Ascending aorta (tissue), 2 donors: ENCODE data around the gene TTC9C. TPM values are rescaled to one million over a fixed set of nuclear protein-coding genes. Genes with fewer than 3 reads are reported as not detected.
A peak's percentile ranks its signal among the peaks of the same experiment; 100 is the strongest.
"Not testable (repeated sequence)": the region's sequence is repeated elsewhere in the genome, so short reads cannot be mapped to it uniquely, and the experiment has no call there.

Experiments used
- DNase-seq, 2 donors: peaks; one replicate each; pipeline ENCODE4 v3.0.0-alpha.2; 2019; ENCODE audit warnings: low spot score in 2 of 2
- H3K27ac ChIP-seq, 2 donors: fragments of 200-600 bp; sonication (generic); one replicate each; pipeline ENCODE4 v1.5.1; 2016 to 2017; ENCODE audit warnings: mild to moderate bottlenecking in 1 of 2
- H3K27me3 ChIP-seq: fragments of 200-600 bp; sonication (generic); one replicate; pipeline ENCODE4 v1.5.1; 2017
- H3K36me3 ChIP-seq, 2 donors: fragments of 200-600 bp; sonication (generic); one replicate each; pipeline ENCODE4 v1.5.1; 2016
- H3K4me1 ChIP-seq, 2 donors: fragments of 200-600 bp; sonication (generic); one replicate each; pipeline ENCODE4 v1.5.1; 2016 to 2017; ENCODE audit warnings: mild to moderate bottlenecking in 1 of 2
- H3K4me3 ChIP-seq, 2 donors: fragments of 200-600 bp; sonication (generic); one replicate each; pipeline ENCODE4 v1.5.1; 2016 to 2017; ENCODE audit warnings: mild to moderate bottlenecking in 1 of 2
- H3K9me3 ChIP-seq, 2 donors: fragments of 200-600 bp; sonication (generic); one replicate each; pipeline ENCODE4 v1.5.1; 2016
- intact Hi-C: fragments of 100-400 bp; cut with DNase I; formaldehyde crosslinking; loops from one replicate; pipeline ENCODE4 v1.15.1; 2023
- total RNA-seq: library from RNA; depleted of rRNA; stranded (reverse); fragments of >200 nt; gene quantifications from one replicate; pipeline ENCODE4 v1.1.0, GENCODE V29; 2016
- TF ChIP-seq, protein P1 (sequence below), 3 experiments: fragments of 200-600 bp in 2 of 3; fragments of 450-650 bp in 1 of 3; sonication (generic) in 2 of 3; IDR thresholded peaks; one replicate each; pipeline ENCODE4 v1.5.1; 2016 to 2019; ENCODE audit warnings: antibody characterized with exemption in 3 of 3, mild to moderate bottlenecking in 1 of 3, moderate library complexity in 1 of 3

The TTC9C gene
- total RNA-seq, 1 donor from 2014 or later, result 1.4 TPM

DNA sequence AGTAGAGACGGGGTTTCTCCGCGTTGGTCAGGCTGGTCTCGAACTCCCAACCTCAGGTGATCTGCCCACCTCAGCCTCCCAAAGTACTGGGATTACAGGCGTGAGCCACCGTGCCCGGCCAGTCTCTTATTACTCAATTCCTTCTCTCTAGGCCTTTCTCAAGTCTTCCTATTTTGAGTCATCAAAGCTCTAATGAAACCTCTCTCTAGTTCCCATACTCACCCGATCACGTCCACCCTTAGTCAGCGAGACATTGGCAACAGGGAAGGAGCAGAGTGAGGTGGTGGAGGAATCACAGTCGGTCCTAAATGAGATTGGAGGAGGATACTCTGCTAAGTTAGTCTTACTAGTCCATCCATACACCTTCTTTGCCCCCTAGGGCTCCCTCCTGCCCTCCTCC, 26.0 kb upstream of the TTC9C start:
- no peak for DNase-seq
- peaks cover 0 to 4% of the 10 kb centered on the region in 2 donors for H3K36me3 ChIP-seq
- intact Hi-C loops, result no loop called here
- H3K4me1 ChIP-seq, result peaks cover 4 to 8% of the 10 kb centered on the region in 2 donors
- no peak overlapping the region for H3K4me3 ChIP-seq
- H3K27me3 ChIP-seq, result no peaks in the 10 kb centered on the region
- no peaks in the 10 kb centered on the region for H3K9me3 ChIP-seq
- H3K27ac ChIP-seq, result no peak overlapping the region
- TF ChIP-seq, protein P1, sequence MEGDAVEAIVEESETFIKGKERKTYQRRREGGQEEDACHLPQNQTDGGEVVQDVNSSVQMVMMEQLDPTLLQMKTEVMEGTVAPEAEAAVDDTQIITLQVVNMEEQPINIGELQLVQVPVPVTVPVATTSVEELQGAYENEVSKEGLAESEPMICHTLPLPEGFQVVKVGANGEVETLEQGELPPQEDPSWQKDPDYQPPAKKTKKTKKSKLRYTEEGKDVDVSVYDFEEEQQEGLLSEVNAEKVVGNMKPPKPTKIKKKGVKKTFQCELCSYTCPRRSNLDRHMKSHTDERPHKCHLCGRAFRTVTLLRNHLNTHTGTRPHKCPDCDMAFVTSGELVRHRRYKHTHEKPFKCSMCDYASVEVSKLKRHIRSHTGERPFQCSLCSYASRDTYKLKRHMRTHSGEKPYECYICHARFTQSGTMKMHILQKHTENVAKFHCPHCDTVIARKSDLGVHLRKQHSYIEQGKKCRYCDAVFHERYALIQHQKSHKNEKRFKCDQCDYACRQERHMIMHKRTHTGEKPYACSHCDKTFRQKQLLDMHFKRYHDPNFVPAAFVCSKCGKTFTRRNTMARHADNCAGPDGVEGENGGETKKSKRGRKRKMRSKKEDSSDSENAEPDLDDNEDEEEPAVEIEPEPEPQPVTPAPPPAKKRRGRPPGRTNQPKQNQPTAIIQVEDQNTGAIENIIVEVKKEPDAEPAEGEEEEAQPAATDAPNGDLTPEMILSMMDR (IDR thresholded peaks at IDR 0.05), result no peak

GRCh38 chr11:62703921-62704320, 24.4 kb upstream of the TTC9C start:
- H3K4me1 ChIP-seq, result peaks cover 8 to 17% of the 10 kb centered on the region in 2 donors
- H3K27ac ChIP-seq, H3K36me3 ChIP-seq, DNase-seq, H3K27me3 ChIP-seq, H3K4me3 ChIP-seq, H3K9me3 ChIP-seq, intact Hi-C loops: not testable (repeated sequence)

GRCh38 chr11:62705413-62705812, 22.9 kb upstream of the TTC9C start:
- TF ChIP-seq, protein P1 (IDR thresholded peaks at IDR 0.05), result no peak
- H3K36me3 ChIP-seq, result peaks cover 3 to 4% of the 10 kb centered on the region in 2 donors
- no peak for DNase-seq
- H3K4me1 ChIP-seq, result peaks cover 8 to 21% of the 10 kb centered on the region in 2 donors
- H3K27me3 ChIP-seq, result no peaks in the 10 kb centered on the region
- intact Hi-C loops, result loop anchor here (5.0 kb wide), 1 partner anchor 127 kb away; the partner anchor contains the start of genes STX5 and TEX54
- peak overlapping the region; percentile 61 to 86 for H3K27ac ChIP-seq
- peak overlapping the region; percentile 75 to 76 for H3K4me3 ChIP-seq
- H3K9me3 ChIP-seq, result no peaks in the 10 kb centered on the region

DNA sequence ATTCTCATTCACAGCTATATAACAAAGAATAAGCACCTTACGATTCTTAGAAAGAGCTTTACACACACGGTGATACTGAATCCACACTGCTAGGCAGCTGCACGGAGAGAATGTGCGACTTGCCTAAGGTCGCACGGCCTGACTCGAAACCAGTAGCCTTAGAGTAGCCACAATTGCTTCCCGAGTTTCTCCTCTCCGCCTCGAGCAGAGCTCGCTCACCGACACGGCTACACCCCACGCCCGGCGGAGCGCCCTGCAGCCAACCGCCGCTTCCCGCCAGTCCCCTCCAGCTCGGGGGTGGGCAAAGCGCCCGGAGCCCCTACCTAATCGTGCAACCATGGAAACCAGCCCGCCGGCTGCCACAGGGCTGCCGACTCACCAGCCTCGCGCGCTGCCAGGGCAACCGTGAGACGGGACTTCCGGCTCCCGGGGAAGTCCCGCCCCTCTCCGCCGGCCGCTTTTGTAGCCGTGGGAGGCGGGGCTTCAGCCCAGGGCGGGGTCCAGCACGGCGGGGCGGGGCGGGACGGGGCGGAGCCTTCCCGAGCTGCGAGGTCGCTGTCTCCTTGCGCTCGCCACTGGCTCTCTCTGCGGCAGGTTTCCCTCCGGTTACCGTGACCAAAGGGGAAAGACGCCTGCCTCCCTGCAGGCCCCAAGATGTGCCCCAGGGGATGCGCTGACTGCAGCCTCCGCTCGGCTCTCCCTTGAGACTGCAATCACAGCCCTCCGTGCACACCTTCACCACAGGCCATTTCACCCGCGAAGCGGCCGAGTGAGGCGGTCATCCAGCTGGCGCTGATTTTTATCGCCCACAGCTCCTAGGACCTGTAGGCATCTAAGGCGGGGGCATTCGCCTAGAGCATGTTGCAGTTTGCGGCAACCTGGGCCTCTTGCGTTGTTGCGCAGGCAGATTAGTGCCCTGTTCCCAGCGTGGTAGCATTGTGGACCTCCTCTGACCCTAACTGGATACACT, 22.1 kb upstream of the TTC9C start:
- intact Hi-C loops, result loop anchor here (2.0 to 5.0 kb wide), 3 partner anchors 53 to 126 kb away; partner anchors contain the start of genes INTS5, POLR2G, STX5 and TEX54
- H3K4me3 ChIP-seq, result peak overlapping the region; percentile 75 to 76
- peak; percentile 85 to 98 for DNase-seq
- peak overlapping the region; percentile 61 to 86 for H3K27ac ChIP-seq
- H3K27me3 ChIP-seq, result no peaks in the 10 kb centered on the region
- no peaks in the 10 kb centered on the region for H3K9me3 ChIP-seq
- peaks cover 2 to 7% of the 10 kb centered on the region in 2 donors for H3K36me3 ChIP-seq
- TF ChIP-seq, protein P1 (IDR thresholded peaks at IDR 0.05), result no peak
- H3K4me1 ChIP-seq, result peaks cover 8 to 21% of the 10 kb centered on the region in 2 donors

DNA sequence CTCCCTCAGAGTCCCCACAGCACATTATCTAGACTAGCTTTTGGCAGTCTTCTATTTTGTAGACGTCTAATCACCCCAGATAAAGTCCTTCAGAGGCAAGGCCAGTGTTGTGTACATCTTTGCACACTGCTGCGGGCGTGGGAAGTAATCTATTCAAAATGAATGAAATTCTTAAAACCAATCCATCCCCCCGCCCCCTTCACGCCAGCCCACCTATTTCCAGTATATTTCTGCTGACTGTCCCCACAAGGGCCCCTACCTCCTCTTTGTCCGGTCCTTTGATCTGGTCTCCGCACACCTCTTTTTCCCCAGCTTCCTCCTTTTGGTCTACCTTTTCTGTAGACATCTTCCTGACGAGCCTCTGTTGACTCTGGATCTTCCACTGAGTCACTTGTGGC, 21.4 kb upstream of the TTC9C start:
- Histone ChIP-seq H3K9me3 (no peaks in the 10 kb centered on the region), H3K36me3 (peaks cover 6 to 12% of the 10 kb centered on the region in 2 donors), H3K27ac (peak overlapping the region; percentile 61 to 86), H3K27me3 (no peaks in the 10 kb centered on the region), H3K4me3 (peak overlapping the region; percentile 75 to 76), H3K4me1 (peaks cover 8 to 21% of the 10 kb centered on the region in 2 donors)
- DNase-seq, result no peak
- TF ChIP-seq, protein P1 (IDR thresholded peaks at IDR 0.05), result no peak
- intact Hi-C loops, result loop anchor here (2.0 to 5.0 kb wide), 3 partner anchors 54 to 125 kb away; partner anchors contain the start of genes INTS5, POLR2G, STX5 and TEX54
